Suppressor macrophage treated with lipopolysaccharide for 1 hour (primary cell): ENCODE data around the gene MYO7B.

ENCODE experiments used
- DNase-seq, 3 donors: peaks; one replicate each; pipeline ENCODE4 v3.0.0-alpha.2; 2020 to 2022

Gene MYO7B

DNA sequence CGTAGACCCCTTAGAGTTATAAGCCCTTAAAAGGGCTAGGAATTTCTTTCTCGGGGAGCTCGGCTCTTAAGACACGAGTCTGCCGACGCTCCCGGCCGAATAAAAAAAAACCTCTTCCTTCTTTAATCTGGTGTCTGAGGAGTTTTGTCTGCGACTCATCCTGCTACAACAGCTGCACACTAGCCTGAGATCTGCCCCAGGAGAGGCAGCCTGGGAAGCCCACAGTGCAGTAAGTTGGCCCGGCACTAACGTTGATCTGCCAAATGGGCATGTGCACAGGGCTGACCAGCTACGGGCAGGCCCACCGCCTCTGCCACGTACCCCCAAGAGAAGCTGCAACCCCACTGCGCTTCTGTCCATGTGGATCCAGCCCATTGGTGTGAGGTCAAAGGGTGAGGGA lies 148.3 kb downstream of the MYO7B start:
- no peak for DNase-seq

DNA sequence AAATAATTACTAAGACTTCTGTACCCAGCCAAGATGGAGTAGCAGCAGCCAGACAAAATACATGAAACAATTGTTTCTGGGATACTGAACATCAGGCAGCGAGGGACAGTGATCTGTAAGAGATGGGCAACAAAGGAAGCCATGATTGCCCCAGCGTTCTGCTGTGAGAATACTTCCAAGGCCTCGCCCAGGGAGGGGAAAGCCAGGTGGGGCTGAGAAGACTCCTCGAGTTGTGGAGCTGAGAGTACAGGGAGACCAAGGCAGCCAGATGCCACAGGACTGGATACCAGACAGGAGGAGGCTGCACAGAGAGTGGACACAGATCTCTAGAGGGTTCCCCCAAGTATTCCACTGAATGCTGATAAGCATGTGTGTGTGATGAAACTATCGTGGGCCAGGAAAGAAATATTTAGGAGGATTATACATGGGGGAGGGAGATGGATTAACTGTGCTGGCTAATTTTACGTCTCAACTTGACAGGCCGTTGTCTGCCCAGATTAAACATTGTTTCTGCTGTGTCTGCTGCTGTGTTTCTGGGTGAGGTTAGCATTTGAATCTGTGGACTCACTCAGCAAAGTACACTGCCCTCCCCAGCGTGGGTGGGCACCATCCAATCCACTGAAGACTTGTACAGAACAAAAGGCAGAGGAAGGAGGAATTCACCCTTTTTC lies 150.1 kb downstream of the MYO7B start:
- DNase-seq = no peak
